ENCODE results near the gene SNAP23. TPM values are rescaled to one million over a fixed set of nuclear protein-coding genes. Genes with fewer than 3 reads are reported as not detected.

SNAP23 gene
- total RNA-seq, 1 donor from 2014 or later = 81.9 TPM

- Histone ChIP-seq H3K27me3 (no peaks in the 10 kb centered on the region), H3K27ac (peak overlapping the region; percentile 98), H3K4me1 (peaks cover 41% of the 10 kb centered on the region), H3K36me3 (peaks cover 3% of the 10 kb centered on the region), H3K9me3 (no peaks in the 10 kb centered on the region), H3K4me3 (peak overlapping the region; percentile 97)
- intact Hi-C loops (cut with DNase I) = no loop called here
- ATAC-seq (no peak), DNase-seq (no peak)
- TF ChIP-seq CTCF (IDR thresholded peaks at IDR 0.05) = no peak
These were observed 5.2 kb upstream of the SNAP23 start for GRCh38 chr15:42490291-42490670.

GRCh38 chr15:42490671-42491538, 4.5 kb upstream of the SNAP23 start, which contains the start of gene ZNF106:
TSS of gene ZNF106 (minus strand) at chr15:42491141. CDS start at chr15:42472289, 18,852 bp downstream.
- intact Hi-C loops (cut with DNase I) = no loop called here
- H3K4me3 ChIP-seq = peak within 1 kb of the TSS; percentile 97
- TF ChIP-seq CTCF (IDR thresholded peaks at IDR 0.05) = no peak
- no peaks in the 10 kb centered on the region for H3K9me3 ChIP-seq
- H3K27ac ChIP-seq = peak within 1 kb of the TSS; percentile 98
- peak; percentile 76 for ATAC-seq
- H3K27me3 ChIP-seq = no peaks in the 10 kb centered on the region
- H3K36me3 ChIP-seq = no peaks in the 10 kb centered on the region
- peaks cover 41% of the 10 kb centered on the region for H3K4me1 ChIP-seq
- DNase-seq = peak; percentile 92

- no peaks in the 10 kb centered on the region for H3K9me3 ChIP-seq
- ATAC-seq (peak; percentile 15), DNase-seq (no peak)
- H3K4me1 ChIP-seq = peaks cover 48% of the 10 kb centered on the region
- H3K27ac ChIP-seq = peak overlapping the region; percentile 98
- no peaks in the 10 kb centered on the region for H3K27me3 ChIP-seq
- TF ChIP-seq CTCF (IDR thresholded peaks at IDR 0.05) = no peak
- intact Hi-C loops (cut with DNase I) = no loop called here
- H3K36me3 ChIP-seq = no peaks in the 10 kb centered on the region
- peak overlapping the region; percentile 97 for H3K4me3 ChIP-seq
These were observed 3.8 kb upstream of the SNAP23 start for GRCh38 chr15:42491539-42492225.

GRCh38 chr15:42493679-42494078, 1.8 kb upstream of the SNAP23 start:
- intact Hi-C loops (cut with DNase I) = no loop called here
- H3K9me3 ChIP-seq = no peaks in the 10 kb centered on the region
- DNase-seq (no peak), ATAC-seq (no peak)
- H3K36me3 ChIP-seq = no peaks in the 10 kb centered on the region
- H3K4me1 ChIP-seq = peaks cover 60% of the 10 kb centered on the region
- H3K27me3 ChIP-seq = no peaks in the 10 kb centered on the region
- H3K27ac ChIP-seq = peak overlapping the region; percentile 96
- no peak overlapping the region for H3K4me3 ChIP-seq
- TF ChIP-seq CTCF (IDR thresholded peaks at IDR 0.05) = no peak

- intact Hi-C loops (cut with DNase I) = no loop called here
- Histone ChIP-seq H3K36me3 (no peaks in the 10 kb centered on the region), H3K9me3 (no peaks in the 10 kb centered on the region), H3K4me1 (peaks cover 62% of the 10 kb centered on the region), H3K27me3 (no peaks in the 10 kb centered on the region), H3K27ac (peak overlapping the region; percentile 96), H3K4me3 (peak overlapping the region; percentile 86)
- TF ChIP-seq CTCF (IDR thresholded peaks at IDR 0.05) = no peak
- DNase-seq = no peak
- ATAC-seq = peak; percentile 12
These were observed 455 bp upstream of the SNAP23 start for GRCh38 chr15:42494998-42495360.

Data from upper lobe of right lung (tissue), 1 donor.